ENCODE results near the gene EVA1C. TPM values are rescaled to one million over a fixed set of nuclear protein-coding genes. Genes with fewer than 3 reads are reported as not detected.

The EVA1C gene
- total RNA-seq, 4 donors from 2014 or later, result 22.4 to 35.1 (median 30.3) TPM

GRCh38 chr21:32472890-32473765 is 60.6 kb downstream of the EVA1C start:
- DNase-seq, result no peak
- Histone ChIP-seq H3K9me3 (no peaks in the 10 kb centered on the region), H3K4me3 (no peak overlapping the region), H3K36me3 (peaks cover 0 to 21% (median 0%) of the 10 kb centered on the region in 3 donors), H3K27ac (no peak overlapping the region), H3K27me3 (no peaks in the 10 kb centered on the region), H3K4me1 (peaks cover 0 to 10% (median 0%) of the 10 kb centered on the region in 4 donors)
- no peak for TF ChIP-seq POLR2A (IDR thresholded peaks at IDR 0.05)
- no peak for TF ChIP-seq CTCF (IDR thresholded peaks at IDR 0.05)

GRCh38 chr21:32474179-32475059 is 61.9 kb downstream of the EVA1C start:
- peaks cover 0 to 12% (median 0%) of the 10 kb centered on the region in 3 donors for H3K36me3 ChIP-seq
- no peak overlapping the region for H3K4me3 ChIP-seq
- TF ChIP-seq CTCF (IDR thresholded peaks at IDR 0.05) (no peak), POLR2A (IDR thresholded peaks at IDR 0.05) (no peak)
- DNase-seq, result no peak
- H3K4me1 ChIP-seq, result peaks cover 0 to 10% (median 0%) of the 10 kb centered on the region in 4 donors
- H3K27me3 ChIP-seq, result no peaks in the 10 kb centered on the region
- no peaks in the 10 kb centered on the region for H3K9me3 ChIP-seq
- no peak overlapping the region for H3K27ac ChIP-seq

- TF ChIP-seq CTCF (IDR thresholded peaks at IDR 0.05), result no peak
- no peak for TF ChIP-seq POLR2A (IDR thresholded peaks at IDR 0.05)
- DNase-seq, result no peak
- Histone ChIP-seq H3K4me1 (peaks cover 0 to 10% (median 0%) of the 10 kb centered on the region in 4 donors), H3K27me3 (no peaks in the 10 kb centered on the region), H3K4me3 (no peak overlapping the region), H3K9me3 (no peaks in the 10 kb centered on the region), H3K27ac (no peak overlapping the region), H3K36me3 (peaks cover 0 to 12% (median 0%) of the 10 kb centered on the region in 3 donors)
Measured at GRCh38 chr21:32475162-32475812, 62.8 kb downstream of the EVA1C start.

GRCh38 chr21:32476661-32477423 is 64.3 kb downstream of the EVA1C start:
- peaks cover 0 to 12% (median 0%) of the 10 kb centered on the region in 3 donors for H3K36me3 ChIP-seq
- H3K27me3 ChIP-seq, result no peaks in the 10 kb centered on the region
- TF ChIP-seq CTCF (IDR thresholded peaks at IDR 0.05) (no peak), POLR2A (IDR thresholded peaks at IDR 0.05) (no peak)
- peaks cover 0 to 10% (median 0%) of the 10 kb centered on the region in 4 donors for H3K4me1 ChIP-seq
- no peak overlapping the region for H3K4me3 ChIP-seq
- no peak for DNase-seq
- no peak overlapping the region for H3K27ac ChIP-seq
- no peaks in the 10 kb centered on the region for H3K9me3 ChIP-seq

- Histone ChIP-seq H3K4me1 (peaks cover 0 to 10% (median 0%) of the 10 kb centered on the region in 4 donors), H3K27me3 (no peaks in the 10 kb centered on the region), H3K36me3 (peaks cover 0 to 12% (median 0%) of the 10 kb centered on the region in 3 donors), H3K4me3 (no peak overlapping the region), H3K27ac (no peak overlapping the region), H3K9me3 (no peaks in the 10 kb centered on the region)
- no peak for DNase-seq
- no peak for TF ChIP-seq POLR2A (IDR thresholded peaks at IDR 0.05)
- TF ChIP-seq CTCF (IDR thresholded peaks at IDR 0.05), result no peak
Measured at GRCh38 chr21:32477424-32477745, 64.9 kb downstream of the EVA1C start.
